ENCODE results near the gene ROPN1L.

DNA sequence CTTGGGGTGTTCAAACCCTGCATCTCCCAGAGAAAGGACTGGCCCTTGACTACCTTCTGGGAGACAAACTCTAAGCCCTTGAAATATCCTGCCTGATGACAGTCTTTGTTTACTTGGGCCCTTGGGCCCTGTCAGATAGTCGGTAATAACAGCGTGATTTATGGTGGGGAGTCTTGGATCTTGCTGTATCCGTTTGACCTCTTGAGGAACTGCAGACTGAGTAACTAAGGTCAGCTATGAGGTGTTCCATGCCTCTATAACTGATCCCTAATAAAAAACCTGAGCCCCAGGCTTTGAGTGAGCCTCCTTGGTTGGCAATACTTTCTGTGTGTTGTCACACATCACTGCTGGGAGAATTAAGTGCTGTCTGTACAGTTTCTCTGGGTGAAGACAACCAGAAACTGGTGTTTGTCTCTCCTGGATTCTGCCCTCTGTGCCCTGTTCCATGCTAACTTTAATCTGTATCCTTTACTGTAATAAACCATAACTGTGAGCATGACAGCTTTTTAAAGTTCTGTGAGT is 66.0 kb downstream of the ROPN1L start:
- TF ChIP-seq, protein P1, sequence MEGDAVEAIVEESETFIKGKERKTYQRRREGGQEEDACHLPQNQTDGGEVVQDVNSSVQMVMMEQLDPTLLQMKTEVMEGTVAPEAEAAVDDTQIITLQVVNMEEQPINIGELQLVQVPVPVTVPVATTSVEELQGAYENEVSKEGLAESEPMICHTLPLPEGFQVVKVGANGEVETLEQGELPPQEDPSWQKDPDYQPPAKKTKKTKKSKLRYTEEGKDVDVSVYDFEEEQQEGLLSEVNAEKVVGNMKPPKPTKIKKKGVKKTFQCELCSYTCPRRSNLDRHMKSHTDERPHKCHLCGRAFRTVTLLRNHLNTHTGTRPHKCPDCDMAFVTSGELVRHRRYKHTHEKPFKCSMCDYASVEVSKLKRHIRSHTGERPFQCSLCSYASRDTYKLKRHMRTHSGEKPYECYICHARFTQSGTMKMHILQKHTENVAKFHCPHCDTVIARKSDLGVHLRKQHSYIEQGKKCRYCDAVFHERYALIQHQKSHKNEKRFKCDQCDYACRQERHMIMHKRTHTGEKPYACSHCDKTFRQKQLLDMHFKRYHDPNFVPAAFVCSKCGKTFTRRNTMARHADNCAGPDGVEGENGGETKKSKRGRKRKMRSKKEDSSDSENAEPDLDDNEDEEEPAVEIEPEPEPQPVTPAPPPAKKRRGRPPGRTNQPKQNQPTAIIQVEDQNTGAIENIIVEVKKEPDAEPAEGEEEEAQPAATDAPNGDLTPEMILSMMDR (IDR thresholded peaks at IDR 0.05; ENCODE audit: poor library complexity, severe bottlenecking): no peak
- no peak for TF ChIP-seq EP300 (conservative IDR thresholded peaks at IDR 0.05; ENCODE audit: poor library complexity, severe bottlenecking)
- no peak for TF ChIP-seq TAF1 (IDR thresholded peaks at IDR 0.05; ENCODE audit: low read depth)
- no peak for TF ChIP-seq EZH2 (IDR thresholded peaks at IDR 0.05; ENCODE audit: borderline replicate concordance, insufficient read depth, low read length, poor library complexity, severe bottlenecking)
- TF ChIP-seq RAD21 (conservative IDR thresholded peaks at IDR 0.05): no peak
